PC-3 (cell line): ENCODE measurements around the gene CEND1. TPM values are rescaled to one million over a fixed set of nuclear protein-coding genes. Genes with fewer than 3 reads are reported as not detected.

Source experiments
- ATAC-seq: fragments of 200-7000 bp; cut with Tn5 transposase; 2 replicates; pipeline ENCODE4 v1.9.1; 2020; ENCODE audit warnings: mild to moderate bottlenecking, moderate library complexity
- BruUV-seq: library from RNA; stranded (reverse); fragments of 400-500 nt; replicated peaks from 2 replicates; lab custom pipeline; 2021; lab: Mats Ljungman, UMichigan
- CTCF ChIA-PET: fragments of 300-600 bp; sonication (Branson Sonifier 250); formaldehyde crosslinking; loops from one replicate; lab custom pipeline; 2022; ENCODE audit warnings: antibody characterized with exemption; lab: Charles Lee
- POLR2A ChIA-PET: fragments of 300-600 bp; sonication (Branson Sonifier 250); formaldehyde crosslinking; loops from one replicate; lab custom pipeline; 2022; ENCODE audit warnings: antibody characterized with exemption; ENCODE audit not compliant: unreplicated experiment; lab: Charles Lee
- DNase-seq: peaks from one replicate; pipeline ENCODE4 v3.0.0-alpha.2; 2015
- H2AFZ ChIP-seq: fragments of 300-600 bp; sonication (generic); 2 replicates; pipeline ENCODE4 v1.6.0; 2016; ENCODE audit warnings: antibody characterized with exemption, low read length
- H3F3A ChIP-seq: fragments of 300-600 bp; sonication (generic); one replicate; pipeline ENCODE4 v1.6.0; 2017; ENCODE audit warnings: antibody characterized with exemption, low read length, control low read depth, mild to moderate bottlenecking; ENCODE audit not compliant: unreplicated experiment
- H3K27ac ChIP-seq: fragments of 300-600 bp; sonication (generic); 2 replicates; pipeline ENCODE4 v1.5.1; 2016; ENCODE audit warnings: mild to moderate bottlenecking, low read length
- H3K27me3 ChIP-seq: fragments of 300-600 bp; sonication (generic); 2 replicates; pipeline ENCODE4 v1.6.1; 2016; ENCODE audit warnings: low read length, mixed read lengths
- H3K36me3 ChIP-seq: fragments of 300-600 bp; sonication (generic); 2 replicates; pipeline ENCODE4 v1.6.1; 2016; ENCODE audit warnings: low read depth, mixed run types, low read length, mixed read lengths
- H3K4me1 ChIP-seq: fragments of 300-600 bp; sonication (generic); 2 replicates; pipeline ENCODE4 v1.5.1; 2016; ENCODE audit warnings: low read length; ENCODE audit not compliant: insufficient read depth
- H3K4me2 ChIP-seq: fragments of 300-600 bp; sonication (generic); 2 replicates; pipeline ENCODE4 v1.6.0; 2016; ENCODE audit warnings: low read length
- H3K4me3 ChIP-seq: fragments of 300-600 bp; sonication (generic); 2 replicates; pipeline ENCODE4 v1.5.1; 2016; ENCODE audit warnings: mild to moderate bottlenecking, low read length, mixed read lengths
- H3K79me2 ChIP-seq: fragments of 300-600 bp; sonication (generic); 2 replicates; pipeline ENCODE4 v1.6.1; 2017; ENCODE audit warnings: low read length, mixed read lengths
- H3K9ac ChIP-seq: fragments of 300-600 bp; sonication (generic); 2 replicates; pipeline ENCODE4 v1.6.0; 2016; ENCODE audit warnings: mild to moderate bottlenecking, low read length
- H3K9me2 ChIP-seq: fragments of 300-600 bp; sonication (generic); replicated peaks from 2 replicates; pipeline ENCODE4 v1.6.1; 2016; ENCODE audit warnings: mixed run types, low read length, mixed read lengths
- H3K9me3 ChIP-seq: fragments of 300-600 bp; sonication (generic); 2 replicates; pipeline ENCODE4 v1.6.1; 2016; ENCODE audit warnings: low read length, mixed read lengths
- H4K20me1 ChIP-seq: fragments of 300-600 bp; sonication (generic); 2 replicates; pipeline ENCODE4 v1.6.1; 2016; ENCODE audit warnings: low read length, mixed read lengths
- CTCF ChIP-seq: fragments of 300-600 bp; sonication (generic); conservative IDR thresholded peaks from 2 replicates; pipeline ENCODE4 v1.5.1; 2017; ENCODE audit warnings: antibody characterized with exemption, low read depth, mild to moderate bottlenecking, low read length
- EZH2 ChIP-seq: fragments of 300-600 bp; sonication (generic); IDR thresholded peaks from one replicate; pipeline ENCODE4 v1.6.1; 2017; ENCODE audit warnings: antibody characterized with exemption, mild to moderate bottlenecking, low read length; ENCODE audit not compliant: unreplicated experiment
- EZH2phosphoT487 ChIP-seq: fragments of 300-600 bp; sonication (generic); IDR thresholded peaks from 2 replicates; pipeline ENCODE4 v1.6.1; 2018; ENCODE audit warnings: mild to moderate bottlenecking, antibody characterized with exemption, low read length, borderline replicate concordance
- intact Hi-C: fragments of 100-400 bp; cut with micrococcal nuclease; formaldehyde crosslinking; loops from 2 replicates; pipeline ENCODE4 v1.9.0; 2023
- total RNA-seq: library from RNA; depleted of rRNA; stranded (reverse); fragments of >200 nt; gene quantifications from 2 replicates; pipeline ENCODE4 v1.2.3, GENCODE V29; 2014

The CEND1 gene
- total RNA-seq, 1 experiment from 2014 or later, result not detected

DNA sequence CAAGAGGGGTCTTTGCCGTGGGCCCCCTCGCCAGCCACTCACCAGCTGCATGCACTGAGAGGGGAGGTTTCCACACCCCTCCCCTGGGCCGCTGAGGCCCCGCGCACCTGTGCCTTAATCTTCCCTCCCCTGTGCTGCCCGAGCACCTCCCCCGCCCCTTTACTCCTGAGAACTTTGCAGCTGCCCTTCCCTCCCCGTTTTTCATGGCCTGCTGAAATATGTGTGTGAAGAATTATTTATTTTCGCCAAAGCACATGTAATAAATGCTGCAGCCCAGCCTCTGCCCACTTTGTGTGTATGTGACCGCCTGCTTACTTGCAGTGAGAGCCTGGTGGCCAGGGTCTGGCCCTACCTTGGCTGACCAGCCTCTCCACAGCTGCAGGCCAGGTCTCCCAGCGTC, 35.1 kb upstream of the CEND1 start:
- Histone ChIP-seq H3K9me2 (no peaks in the 10 kb centered on the region), H3K36me3 (no peaks in the 10 kb centered on the region), H3K4me2 (peak overlapping the region; percentile 96), H2AFZ (no peak overlapping the region), H3K9ac (no peak overlapping the region), H3K4me3 (no peak overlapping the region), H4K20me1 (peaks cover 13% of the 10 kb centered on the region; the same call in 1 of the 2 replicates), H3K27me3 (no peaks in the 10 kb centered on the region), H3F3A (no peaks in the 10 kb centered on the region), H3K4me1 (peaks cover 51% of the 10 kb centered on the region), H3K9me3 (no peaks in the 10 kb centered on the region), H3K79me2 (peaks cover 25% of the 10 kb centered on the region), H3K27ac (peak overlapping the region; percentile 74)
- ChIA-PET POLR2A (no interaction called here), CTCF (interaction anchor here (0.6 kb wide), 1 partner anchor 29 kb away, joined by 7 read pairs; no protein-coding TSS in a partner anchor)
- TF ChIP-seq CTCF (no peak), EZH2 (no peak)
- ATAC-seq (peak; percentile 7), DNase-seq (no peak)
- no TSS peak for BruUV-seq
- intact Hi-C loops, result no loop called here

GRCh38 chr11:824292-824880, 34.5 kb upstream of the CEND1 start:
- Histone ChIP-seq H3K9me3 (no peaks in the 10 kb centered on the region), H3K4me2 (no peak overlapping the region), H2AFZ (no peak overlapping the region), H3K9me2 (no peaks in the 10 kb centered on the region), H3K27me3 (no peaks in the 10 kb centered on the region), H3K4me3 (no peak overlapping the region), H3K36me3 (no peaks in the 10 kb centered on the region), H3F3A (no peaks in the 10 kb centered on the region), H3K9ac (no peak overlapping the region), H3K79me2 (peaks cover 25% of the 10 kb centered on the region), H3K27ac (peak overlapping the region; percentile 74), H4K20me1 (peaks cover 13% of the 10 kb centered on the region; the same call in 1 of the 2 replicates), H3K4me1 (peaks cover 51% of the 10 kb centered on the region)
- POLR2A ChIA-PET, result no interaction called here
- no TSS peak for BruUV-seq
- DNase-seq (no peak), ATAC-seq (no peak)
- CTCF ChIA-PET, result no interaction called here
- TF ChIP-seq EZH2phosphoT487 (no peak), CTCF (no peak), EZH2 (no peak)
- intact Hi-C loops, result no loop called here
